HG02588 (cell line): ENCODE results near the gene FAM118B.
"Not testable (repeated sequence)": the region's sequence is repeated elsewhere in the genome, so short reads cannot be mapped to it uniquely, and the experiment has no call there.

ENCODE experiments used
- ATAC-seq: cut with Tn5 transposase; IDR thresholded peaks from one replicate; pipeline ENCODE4 v1.9.1; 2021; ENCODE audit warnings: mild to moderate bottlenecking, moderate library complexity; ENCODE audit not compliant: unreplicated experiment

Gene FAM118B

GRCh38 chr11:126216526-126217305 is 5.1 kb downstream of the FAM118B start:
- ATAC-seq: no peak

- ATAC-seq: no peak
Measured at GRCh38 chr11:126217491-126217890, 5.9 kb downstream of the FAM118B start.

GRCh38 chr11:126219547-126219946 is 8.0 kb downstream of the FAM118B start:
- ATAC-seq: no peak

- no peak for ATAC-seq
Measured at GRCh38 chr11:126224647-126225294, 13.2 kb downstream of the FAM118B start.

- no peak for ATAC-seq
Measured at GRCh38 chr11:126225295-126225665, 13.7 kb downstream of the FAM118B start.

- ATAC-seq: no peak
Measured at GRCh38 chr11:126226334-126227084, 14.9 kb downstream of the FAM118B start.

GRCh38 chr11:126229858-126230540 is 18.4 kb downstream of the FAM118B start:
- ATAC-seq: no peak

- ATAC-seq: no peak
Measured at GRCh38 chr11:126231725-126232459, 20.3 kb downstream of the FAM118B start.

GRCh38 chr11:126232683-126233082 is 21.1 kb downstream of the FAM118B start:
- ATAC-seq: no peak

GRCh38 chr11:126233391-126233790 is 21.8 kb downstream of the FAM118B start:
- ATAC-seq: no peak

GRCh38 chr11:126246636-126247035 is 35.1 kb downstream of the FAM118B start:
- no peak for ATAC-seq

- ATAC-seq: no peak
Measured at GRCh38 chr11:126253265-126253664, 41.7 kb downstream of the FAM118B start.

GRCh38 chr11:126254819-126255218 is 43.2 kb downstream of the FAM118B start:
- ATAC-seq: no peak

- not testable (repeated sequence) for ATAC-seq
Measured at GRCh38 chr11:126255507-126255906, 43.9 kb downstream of the FAM118B start.

- no peak for ATAC-seq
Measured at GRCh38 chr11:126256216-126256615, 44.6 kb downstream of the FAM118B start.

GRCh38 chr11:126257144-126257543 is 45.6 kb downstream of the FAM118B start:
- no peak for ATAC-seq

GRCh38 chr11:126257764-126258163 is 46.2 kb downstream of the FAM118B start:
- ATAC-seq: no peak

GRCh38 chr11:126262216-126262615 is 50.6 kb downstream of the FAM118B start:
- ATAC-seq: no peak

GRCh38 chr11:126263489-126263888 is 51.9 kb downstream of the FAM118B start:
- no peak for ATAC-seq

- ATAC-seq: no peak
Measured at GRCh38 chr11:126265811-126266210, 54.2 kb downstream of the FAM118B start.
